GM12874 (cell line): ENCODE measurements around the gene KRT33B.

ENCODE experiments used
- TF ChIP-seq, protein P1 (sequence below): IDR thresholded peaks from 2 replicates; pipeline ENCODE4 v1.5.1; 2011; ENCODE audit warnings: low read depth, mild to moderate bottlenecking, control low read depth, low read length, moderate library complexity; ENCODE audit not compliant: insufficient read depth

The KRT33B gene

DNA sequence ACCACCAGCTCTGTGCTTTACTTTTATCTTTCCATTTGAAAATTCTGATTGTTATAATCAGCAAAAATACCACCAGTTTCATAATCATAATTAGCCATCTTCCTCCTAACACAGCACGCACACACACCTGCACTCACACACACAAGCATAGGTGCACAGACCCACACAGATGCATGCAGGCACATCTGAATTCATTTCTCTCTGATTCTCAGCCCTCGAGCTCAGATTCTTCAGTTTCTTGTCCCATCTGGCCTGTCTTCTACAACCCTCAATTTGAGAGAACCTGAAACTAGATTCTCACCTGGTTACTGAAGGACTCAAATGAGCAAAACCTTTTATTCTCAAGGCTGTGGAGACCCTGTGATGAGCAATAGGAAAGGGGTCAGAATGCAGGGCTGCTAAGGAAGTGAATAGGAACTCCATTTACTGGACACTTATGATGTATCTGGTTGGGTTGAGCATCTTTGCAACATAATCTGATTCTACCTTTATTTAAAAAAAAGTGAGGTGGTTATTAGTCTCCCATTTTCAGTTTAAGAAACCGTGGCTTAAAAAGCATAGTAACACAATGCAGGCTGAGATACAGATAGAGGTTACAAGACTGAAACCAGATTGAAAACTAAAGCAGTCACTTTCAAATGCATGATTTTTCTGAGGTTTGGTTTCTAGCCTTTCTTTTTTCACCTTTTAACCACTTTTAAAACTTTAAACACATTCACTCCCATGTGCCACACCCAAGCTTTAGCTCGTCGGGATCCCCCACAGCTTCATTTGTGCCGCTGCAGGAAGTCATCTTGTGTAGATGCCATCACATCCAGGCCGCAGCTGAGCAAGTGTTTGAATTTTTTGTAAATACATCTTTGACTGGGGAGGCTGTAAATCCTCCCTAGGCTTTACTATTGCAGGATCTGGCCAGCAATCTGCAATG lies 28.4 kb downstream of the KRT33B start:
- TF ChIP-seq, protein P1, sequence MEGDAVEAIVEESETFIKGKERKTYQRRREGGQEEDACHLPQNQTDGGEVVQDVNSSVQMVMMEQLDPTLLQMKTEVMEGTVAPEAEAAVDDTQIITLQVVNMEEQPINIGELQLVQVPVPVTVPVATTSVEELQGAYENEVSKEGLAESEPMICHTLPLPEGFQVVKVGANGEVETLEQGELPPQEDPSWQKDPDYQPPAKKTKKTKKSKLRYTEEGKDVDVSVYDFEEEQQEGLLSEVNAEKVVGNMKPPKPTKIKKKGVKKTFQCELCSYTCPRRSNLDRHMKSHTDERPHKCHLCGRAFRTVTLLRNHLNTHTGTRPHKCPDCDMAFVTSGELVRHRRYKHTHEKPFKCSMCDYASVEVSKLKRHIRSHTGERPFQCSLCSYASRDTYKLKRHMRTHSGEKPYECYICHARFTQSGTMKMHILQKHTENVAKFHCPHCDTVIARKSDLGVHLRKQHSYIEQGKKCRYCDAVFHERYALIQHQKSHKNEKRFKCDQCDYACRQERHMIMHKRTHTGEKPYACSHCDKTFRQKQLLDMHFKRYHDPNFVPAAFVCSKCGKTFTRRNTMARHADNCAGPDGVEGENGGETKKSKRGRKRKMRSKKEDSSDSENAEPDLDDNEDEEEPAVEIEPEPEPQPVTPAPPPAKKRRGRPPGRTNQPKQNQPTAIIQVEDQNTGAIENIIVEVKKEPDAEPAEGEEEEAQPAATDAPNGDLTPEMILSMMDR: no peak

DNA sequence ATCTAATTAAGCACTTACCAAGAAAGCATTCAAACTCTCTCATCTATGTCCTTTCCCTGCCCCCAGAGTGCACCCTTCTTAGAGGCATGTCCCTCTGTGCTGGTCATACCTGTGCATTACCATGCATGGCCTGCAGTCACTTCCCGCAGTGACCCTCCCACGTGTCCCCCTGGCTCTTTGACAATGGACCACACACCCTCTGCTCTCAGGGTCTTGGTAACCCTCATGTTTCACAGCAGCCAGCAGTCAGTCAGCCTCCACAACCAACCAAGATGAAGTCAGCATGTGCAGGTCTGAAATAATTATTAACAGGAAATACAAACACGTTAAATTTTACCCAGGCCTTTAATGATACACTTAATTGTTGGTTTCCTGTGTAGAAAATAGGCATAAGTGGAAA lies 29.1 kb downstream of the KRT33B start:
- TF ChIP-seq, protein P1: no peak

DNA sequence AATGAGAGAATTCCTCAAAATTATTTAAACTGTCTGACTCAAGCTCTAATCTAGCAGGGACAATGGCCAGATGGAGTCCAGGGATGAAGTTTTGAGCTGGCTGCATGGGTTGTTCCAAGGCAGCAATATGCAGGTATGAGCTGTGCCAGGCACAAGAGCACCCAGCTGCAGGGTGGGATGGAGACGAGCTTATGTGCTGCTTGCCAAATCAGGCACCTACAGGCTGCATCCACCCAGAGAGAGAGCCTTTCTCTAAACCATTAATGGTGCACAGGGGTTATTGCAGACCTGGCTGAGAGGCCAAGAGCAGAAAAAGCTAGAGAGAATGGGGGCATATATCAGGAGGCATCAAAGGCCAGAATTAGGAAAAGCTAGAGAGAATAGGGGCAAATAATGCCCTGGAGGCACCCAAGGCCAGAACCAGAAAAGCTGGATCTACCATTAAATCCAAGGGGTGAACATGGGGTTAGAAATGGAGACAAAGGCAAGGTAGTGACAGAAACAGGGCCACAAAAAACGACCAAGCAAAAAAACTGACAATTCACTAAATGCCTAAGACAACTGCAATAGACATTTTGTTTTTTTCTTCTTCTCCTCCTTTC lies 29.9 kb downstream of the KRT33B start:
- TF ChIP-seq, protein P1: no peak

DNA sequence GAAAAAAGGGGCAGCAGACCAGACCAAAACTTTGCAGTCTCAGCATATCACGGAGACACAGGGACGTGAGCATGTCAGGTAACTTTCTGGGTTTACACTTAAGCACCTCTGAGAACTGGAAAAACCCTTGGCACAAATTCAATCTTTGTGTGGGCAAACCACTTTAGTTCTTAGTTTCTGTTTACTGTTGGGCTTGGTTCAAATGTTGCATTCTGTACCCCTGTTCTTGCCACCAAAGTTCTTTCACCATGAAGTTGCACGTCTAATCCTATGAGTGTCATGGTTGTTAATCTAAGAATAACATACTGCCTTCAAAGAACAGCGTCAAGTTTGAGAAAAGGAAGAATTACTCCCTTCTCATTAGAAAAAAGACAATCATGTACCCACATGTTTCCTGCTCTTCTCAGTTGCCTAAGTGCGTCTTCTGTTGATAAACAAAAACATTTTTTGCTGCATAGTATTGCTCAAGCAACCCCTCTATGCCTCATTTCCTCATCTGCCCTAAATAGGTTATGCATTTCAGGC lies 30.6 kb downstream of the KRT33B start:
- TF ChIP-seq, protein P1: no peak

DNA sequence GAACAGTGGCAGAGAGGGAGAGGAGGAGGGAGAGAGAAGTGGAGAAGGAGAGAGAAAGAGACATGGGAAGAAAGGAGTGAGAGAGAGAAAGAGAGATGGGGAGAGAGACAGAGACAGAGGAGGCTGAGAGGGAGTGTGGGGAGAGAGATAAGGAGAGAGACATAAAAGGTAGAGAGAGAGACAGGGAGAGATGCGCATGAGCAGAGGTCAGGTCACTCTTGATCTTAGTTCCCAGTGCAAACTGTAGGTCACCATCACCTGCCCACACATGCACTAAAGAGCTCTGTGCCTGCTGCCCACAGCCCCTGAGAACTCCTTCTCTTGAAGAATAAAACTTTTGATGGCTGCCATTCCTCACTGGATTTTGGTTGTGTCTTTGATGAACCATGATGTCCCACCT lies 33.9 kb downstream of the KRT33B start:
- TF ChIP-seq, protein P1: no peak

DNA sequence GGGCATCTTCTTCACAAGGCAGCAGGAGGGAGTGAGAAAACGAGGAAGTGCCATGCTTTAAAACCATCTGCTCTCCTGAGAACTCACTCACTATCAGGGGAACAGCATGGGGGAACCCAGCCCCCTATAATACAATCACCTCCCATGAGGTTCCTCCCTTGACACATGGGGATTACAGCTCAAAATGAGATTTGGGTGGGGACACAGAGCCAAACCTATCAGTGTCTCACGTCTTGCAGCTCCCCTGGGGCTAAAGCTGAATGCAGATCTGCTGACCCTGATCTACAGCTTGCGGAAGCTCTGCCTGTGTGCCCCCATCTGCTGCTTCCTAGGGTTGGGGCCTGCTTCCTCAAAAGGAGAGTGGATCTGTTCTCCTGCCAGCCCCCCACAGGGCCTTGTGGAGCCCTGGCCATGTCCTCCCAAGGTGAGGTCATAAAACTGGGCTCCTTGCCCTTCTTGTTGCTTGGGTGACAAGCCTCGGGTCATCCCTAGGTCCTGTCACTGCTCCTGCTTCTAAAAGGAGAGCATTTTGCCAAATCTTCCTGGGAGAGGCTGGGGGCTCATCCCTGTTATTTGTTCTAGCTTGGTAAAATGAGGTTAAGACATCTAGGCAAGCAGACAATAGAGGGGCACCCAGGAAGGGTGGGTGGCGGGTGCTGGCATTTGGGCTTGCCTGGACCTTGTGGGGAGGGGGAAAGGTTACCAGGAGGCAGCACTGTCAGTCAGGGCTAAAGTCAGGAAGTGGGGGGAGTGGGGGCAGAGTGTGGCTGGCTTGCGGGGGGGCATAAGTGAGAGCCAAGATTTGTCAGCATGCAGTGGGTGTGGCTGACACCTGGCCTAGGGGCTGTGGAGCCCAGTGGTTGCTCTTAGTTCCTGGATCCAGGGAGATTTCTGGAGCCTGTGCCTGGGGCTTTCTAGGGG lies 35.0 kb downstream of the KRT33B start:
- TF ChIP-seq, protein P1: no peak
